GM21528 (cell line): Measurements from ENCODE around the gene EEF1AKMT3.

ENCODE experiments used
- ATAC-seq: cut with Tn5 transposase; IDR thresholded peaks from one replicate; pipeline ENCODE4 v1.9.1; 2021; ENCODE audit warnings: mild to moderate bottlenecking, moderate library complexity; ENCODE audit not compliant: unreplicated experiment, low FRiP score

Gene EEF1AKMT3

GRCh38 chr12:57772429-57773322 is at the start of gene EEF1AKMT3:
Gene EEF1AKMT3, plus strand, starts transcription at chr12:57772614. Its CDS starts 111 bp downstream, at chr12:57772725.
- peak; percentile 24 for ATAC-seq

GRCh38 chr12:57722716-57723629 is 49.4 kb upstream of the EEF1AKMT3 start:
- no peak for ATAC-seq

- no peak for ATAC-seq
Observed at GRCh38 chr12:57723630-57723962, 48.8 kb upstream of the EEF1AKMT3 start.

DNA sequence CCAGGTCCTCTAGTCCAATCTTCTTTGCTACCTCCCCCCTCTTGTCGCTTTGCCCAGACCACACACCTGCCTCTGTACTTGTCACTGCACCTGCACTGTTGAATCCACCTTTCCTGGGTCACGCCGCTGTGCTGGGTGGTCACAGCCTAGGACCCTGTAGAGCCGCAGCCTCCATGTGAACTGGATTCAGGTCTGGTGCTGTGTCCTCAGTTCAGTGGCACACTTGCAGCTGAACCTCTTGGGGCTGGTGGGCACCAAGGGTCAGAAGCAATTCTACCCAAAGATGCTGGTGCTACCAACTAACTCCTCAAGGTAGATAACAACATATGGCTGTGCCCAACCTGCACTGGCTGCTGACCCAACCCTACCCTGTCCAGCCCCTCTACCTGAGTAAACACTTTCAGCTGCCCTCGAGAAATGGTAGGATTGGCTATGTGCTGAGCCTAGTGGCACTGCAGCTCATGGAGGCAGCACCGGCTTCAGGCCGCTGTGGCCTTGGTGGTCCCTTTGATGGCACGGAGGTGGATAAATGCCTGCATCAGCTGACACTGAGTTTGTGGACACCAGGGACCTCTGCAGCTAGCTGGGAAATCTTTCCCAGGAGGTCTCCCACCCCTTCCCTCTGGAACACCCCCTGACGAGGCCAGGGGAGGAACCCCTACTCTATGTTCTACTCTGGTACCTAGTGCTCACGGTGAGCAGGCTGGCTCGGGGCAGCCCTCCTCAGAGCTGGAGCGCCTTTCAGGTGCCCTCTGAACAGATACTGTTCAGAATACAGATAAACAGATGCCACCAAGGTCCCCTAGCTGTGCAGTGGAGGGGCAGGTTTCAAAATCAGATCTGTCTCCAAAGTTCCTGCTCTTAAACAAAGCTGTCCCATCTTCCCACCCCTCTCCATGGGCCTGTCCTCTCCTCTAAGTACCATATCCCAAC is 48.1 kb upstream of the EEF1AKMT3 start:
- ATAC-seq: no peak

DNA sequence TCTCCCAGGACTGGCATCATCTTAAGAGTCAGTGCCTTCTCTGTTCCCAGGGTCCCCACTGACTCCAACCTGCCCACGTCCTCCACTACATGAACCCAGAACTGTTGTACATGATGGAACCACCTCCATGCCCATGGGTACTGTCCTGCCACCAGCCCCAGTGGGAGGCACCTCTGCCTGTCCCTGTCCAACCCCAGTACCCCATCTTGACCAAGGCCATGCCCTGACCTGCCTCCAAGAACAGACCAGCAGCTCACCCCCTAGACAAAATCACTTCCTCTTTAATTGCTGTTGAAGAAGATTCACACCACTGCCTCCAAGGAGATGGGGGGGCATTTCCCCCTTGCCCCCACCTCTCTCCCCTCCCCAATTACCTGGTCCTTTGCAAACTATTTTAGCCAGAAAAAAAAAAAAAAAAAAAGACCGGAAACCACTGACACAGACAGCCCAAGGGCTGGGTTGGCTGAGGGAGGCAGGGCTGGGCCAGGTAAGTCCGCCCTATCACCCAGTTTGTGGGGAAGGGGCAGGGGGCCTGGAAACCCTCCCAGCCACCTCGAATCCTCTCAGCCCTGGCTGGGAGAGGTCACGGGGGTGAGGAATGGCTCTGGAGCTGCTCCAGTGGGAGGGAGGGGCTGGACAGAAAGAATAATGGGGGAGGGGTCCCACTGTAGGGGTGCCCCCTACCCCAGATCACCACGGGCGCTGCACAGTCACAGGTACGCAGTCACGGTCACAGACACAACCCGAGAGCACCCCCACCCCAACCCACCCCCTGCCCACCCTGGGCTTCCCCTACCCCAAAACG is 47.3 kb upstream of the EEF1AKMT3 start:
- ATAC-seq: no peak

DNA sequence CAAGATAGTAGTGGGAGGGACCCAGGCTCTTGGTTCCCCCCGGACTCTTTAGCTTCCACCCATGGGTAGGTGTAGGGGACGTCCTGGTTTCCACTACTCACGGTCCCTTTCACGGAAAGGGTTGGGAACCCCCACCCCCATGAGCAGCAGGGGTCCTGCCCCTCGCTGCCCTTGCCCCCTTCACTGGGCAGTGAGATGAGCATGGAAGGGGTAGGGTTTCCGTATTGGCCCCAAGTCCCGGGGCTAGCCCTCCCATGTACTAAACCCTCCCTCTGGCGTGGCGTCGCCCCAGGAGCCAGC is 46.6 kb upstream of the EEF1AKMT3 start:
- ATAC-seq: no peak

DNA sequence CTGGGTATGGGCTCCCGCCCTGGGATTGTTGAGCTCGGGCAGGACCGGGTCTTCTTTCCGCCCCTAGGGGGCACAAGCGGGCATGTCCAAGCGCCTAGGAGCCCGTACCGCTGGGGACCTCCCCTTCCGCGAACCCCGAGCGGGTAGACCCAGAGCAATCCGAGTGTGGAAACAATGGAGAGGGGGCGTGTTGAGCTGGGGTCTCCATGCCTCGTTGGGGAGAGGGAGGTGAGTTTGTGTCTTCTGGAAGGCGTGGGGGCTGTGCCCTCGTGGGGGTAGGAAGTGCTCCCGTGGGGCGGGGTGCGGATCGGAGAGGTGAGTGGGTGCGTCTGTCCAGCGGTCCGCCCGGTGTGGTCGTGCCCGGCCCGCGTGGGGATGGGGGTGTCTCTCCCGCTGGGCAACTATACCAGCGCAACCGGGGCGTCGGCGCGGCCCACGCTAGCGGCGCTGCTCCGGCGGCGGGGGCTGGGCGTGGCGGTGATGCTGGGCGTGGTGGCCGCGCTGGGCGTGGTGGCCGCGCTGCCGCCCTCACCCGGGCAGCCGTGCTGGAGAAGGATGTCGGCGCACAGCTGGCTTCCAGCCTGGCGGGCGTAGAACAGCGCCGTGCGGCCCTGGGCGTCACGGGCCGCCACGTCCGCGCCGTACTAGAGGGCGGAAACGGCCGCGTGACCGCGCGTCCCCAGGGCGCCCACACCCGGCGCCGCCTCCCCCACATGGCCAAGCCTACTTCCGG is 46.1 kb upstream of the EEF1AKMT3 start:
- no peak for ATAC-seq

DNA sequence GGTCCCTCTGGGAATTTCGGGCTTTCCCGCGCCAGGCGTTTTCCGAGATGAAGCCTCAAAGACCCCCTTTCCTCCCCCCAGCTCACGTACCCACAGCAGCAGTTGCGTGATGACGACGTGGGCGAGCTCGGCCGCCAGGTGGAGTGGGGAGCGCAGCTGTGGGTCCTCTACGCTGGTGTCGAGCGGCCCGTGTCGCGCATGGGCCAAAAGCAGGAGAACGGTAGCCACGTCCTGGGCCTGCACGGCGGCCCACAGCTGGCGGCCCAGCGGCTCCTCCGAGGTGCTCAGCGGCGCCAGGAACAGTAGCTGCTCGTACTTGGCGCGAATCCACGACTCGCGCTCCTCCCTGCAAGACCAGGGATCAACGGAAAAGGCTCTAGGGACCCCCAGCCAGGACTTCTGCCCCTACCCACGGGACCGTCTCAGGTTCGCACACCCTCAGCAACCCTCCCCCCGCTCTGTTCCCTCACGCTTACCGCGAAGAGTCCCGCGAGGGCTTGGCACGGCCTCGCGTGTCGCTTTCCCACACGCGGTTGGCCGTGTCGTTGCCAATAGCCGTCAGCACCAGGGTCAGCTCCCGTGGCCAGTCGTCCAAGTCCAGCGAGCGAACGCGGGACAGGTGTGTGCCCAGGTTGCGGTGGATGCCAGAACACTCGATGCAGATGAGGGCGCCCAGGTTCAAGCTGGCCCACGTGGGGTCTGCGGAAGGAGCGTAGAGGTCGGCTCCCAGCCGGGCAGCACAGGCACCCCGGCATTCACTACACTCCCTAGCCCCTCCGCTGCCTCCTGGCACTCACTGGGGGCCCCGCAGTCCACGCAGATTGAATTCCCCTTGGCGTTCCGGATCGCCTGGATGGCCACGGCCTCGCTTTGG is 45.3 kb upstream of the EEF1AKMT3 start:
- no peak for ATAC-seq

DNA sequence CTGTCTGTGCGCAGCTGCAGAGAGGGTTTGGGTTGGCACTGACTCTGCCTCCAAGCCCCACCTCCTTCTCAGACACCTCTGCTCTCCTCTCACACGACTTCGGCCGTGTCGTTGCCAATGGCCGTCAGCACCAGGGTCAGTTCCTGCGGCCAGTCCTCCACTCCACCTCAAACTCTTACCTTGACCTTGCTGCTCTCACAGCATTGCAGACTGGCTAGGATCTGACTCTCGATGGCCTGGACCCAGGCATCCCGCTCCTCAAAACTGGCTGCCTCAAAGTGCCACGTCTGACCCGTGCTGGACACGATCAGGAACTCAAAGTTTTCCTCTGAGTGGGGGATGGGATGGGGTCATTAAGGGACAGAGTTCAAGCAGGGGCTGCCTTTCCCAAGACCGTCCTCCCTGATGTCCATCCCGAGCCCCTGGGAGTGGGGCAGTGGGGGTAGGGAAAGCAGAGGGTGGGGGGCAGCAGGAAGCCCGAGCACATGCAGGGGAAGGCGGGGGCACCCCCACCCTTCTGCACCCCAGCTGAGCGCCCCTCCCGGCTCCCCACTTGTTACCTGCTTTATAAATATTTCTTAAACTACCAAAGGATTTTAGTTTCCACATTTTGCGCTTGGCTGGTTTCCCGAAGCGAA is 44.5 kb upstream of the EEF1AKMT3 start:
- ATAC-seq: no peak

DNA sequence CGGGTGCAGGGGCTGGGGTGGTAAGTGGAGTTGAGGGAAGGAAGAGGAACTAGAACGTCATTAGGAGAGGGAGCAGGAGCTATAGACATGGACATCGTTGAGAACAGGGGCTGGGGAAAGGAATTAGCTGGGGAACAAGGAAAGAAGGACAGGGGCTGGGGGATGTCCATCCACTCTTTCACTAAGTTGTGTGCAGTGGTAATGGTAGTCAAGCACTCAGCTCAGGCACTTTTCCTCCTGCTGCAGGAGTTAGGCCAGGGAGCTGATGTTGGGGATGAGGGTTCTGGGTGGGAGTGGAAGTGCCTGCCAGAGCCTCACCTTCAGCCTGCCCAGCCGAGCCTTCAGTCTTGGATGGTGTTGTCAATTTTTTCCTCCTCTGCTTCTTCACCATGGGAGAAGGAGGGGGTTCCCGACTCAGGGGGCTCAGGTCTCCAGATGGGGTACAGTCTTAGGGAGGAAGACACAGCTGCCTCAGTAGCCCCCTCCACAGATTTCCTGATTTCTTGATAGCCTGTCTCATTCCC is 43.0 kb upstream of the EEF1AKMT3 start:
- ATAC-seq: no peak

- no peak for ATAC-seq
Observed at GRCh38 chr12:57730336-57731067, 41.9 kb upstream of the EEF1AKMT3 start.

DNA sequence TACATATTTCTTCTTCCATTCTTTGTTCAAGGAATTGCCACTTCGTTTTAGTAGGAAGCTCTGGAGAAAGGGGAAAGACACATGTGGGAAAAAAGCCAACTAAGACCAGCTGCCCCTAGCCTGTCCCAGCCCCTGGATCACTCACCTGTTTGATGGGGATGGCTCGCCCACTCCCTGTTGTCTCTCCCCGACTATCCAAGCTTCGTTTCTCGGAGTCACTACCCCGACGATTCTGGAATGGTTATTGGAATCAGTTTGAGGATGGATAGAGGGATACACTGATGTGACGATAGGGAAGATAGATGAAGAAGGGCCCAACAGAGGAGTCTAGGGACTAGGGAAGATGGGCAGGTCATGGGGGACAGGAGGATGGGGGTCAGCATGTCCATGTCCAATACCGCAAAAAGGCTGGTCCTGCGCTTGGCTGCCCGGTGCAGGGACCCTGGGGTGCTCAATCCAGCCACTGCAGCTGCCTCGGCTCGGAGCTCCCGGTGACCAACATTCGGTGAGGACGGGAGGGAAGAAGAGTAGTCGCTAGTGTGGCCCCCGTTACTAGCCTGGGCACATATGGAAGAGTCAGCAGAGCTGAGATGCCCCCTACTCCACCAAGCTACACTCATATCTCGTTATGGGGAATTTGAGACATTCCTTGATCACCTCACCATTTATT is 40.9 kb upstream of the EEF1AKMT3 start:
- no peak for ATAC-seq

- ATAC-seq: no peak
Observed at GRCh38 chr12:57732270-57732669, 40.1 kb upstream of the EEF1AKMT3 start.

DNA sequence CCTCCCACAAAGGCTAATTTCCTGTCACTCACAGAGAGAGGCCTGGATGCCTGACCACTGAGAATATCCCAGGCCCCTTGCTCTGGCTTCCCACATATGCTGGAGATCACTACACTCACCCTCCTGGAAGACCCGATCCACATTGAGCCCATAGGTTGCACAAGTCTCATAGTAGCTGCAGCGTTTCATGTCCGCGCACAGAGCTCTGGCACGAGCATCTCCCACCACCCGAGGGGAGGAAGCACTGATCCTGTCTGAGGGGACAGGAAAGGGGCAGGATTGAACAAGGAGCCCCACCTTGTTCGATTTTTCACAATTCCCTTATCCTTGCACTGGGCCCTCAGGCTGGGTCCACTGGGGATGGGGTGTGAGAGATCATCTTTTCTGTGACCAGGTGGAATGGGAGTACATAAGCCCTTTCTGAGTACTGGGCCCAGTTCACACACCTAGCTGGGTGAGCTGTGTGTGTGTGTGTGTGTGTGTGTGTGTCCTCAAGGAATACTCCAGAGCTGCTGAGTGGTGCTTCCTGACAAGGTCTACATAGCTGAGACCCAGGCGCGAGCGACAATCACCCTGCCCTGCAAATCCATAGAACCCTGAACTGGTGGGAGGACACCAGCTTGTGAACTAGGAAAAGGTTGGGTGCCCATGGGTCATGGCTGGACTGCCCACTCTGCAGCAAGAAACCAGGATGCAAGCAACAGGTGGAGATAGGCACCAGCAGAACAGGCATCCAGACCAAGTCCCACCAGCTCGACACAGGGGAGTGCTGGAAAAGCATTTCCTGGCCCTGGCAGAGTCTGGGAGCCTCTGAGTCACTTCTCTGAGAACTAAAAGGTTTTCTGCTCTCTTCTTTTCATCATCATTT is 39.5 kb upstream of the EEF1AKMT3 start:
- ATAC-seq: no peak

- no peak for ATAC-seq
Observed at GRCh38 chr12:57733928-57734327, 38.5 kb upstream of the EEF1AKMT3 start.
